NCI-H187 treated with DMSO at 0.1 percent for 48 hours (cell line): ENCODE results near the gene RSPO3.
"Not testable (repeated sequence)": the region's sequence is repeated elsewhere in the genome, so short reads cannot be mapped to it uniquely, and the experiment has no call there.

Experiments
- DNase-seq: peaks from one replicate; lab custom pipeline; 2025; lab: John Stamatoyannopoulos, UW

Gene RSPO3

DNA sequence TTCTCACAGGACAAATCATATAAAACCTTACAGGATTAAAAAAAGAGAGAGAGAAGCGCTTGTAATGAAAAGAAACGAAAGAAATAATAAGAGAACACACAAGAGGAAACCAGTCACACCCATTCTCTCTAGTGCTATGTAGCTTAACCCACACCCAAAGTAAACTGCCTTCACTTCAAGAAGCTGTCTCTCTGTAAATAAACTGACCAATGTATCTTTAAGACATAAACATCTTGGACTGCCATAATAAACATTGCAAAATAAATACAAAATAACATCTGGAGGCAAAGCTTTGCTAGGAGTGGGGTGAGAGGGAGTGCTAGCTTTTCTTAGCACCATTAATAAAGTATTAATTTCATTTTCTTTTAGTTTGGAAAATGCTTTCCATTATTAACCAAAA is 86.6 kb downstream of the RSPO3 start:
- DNase-seq, result no peak

DNA sequence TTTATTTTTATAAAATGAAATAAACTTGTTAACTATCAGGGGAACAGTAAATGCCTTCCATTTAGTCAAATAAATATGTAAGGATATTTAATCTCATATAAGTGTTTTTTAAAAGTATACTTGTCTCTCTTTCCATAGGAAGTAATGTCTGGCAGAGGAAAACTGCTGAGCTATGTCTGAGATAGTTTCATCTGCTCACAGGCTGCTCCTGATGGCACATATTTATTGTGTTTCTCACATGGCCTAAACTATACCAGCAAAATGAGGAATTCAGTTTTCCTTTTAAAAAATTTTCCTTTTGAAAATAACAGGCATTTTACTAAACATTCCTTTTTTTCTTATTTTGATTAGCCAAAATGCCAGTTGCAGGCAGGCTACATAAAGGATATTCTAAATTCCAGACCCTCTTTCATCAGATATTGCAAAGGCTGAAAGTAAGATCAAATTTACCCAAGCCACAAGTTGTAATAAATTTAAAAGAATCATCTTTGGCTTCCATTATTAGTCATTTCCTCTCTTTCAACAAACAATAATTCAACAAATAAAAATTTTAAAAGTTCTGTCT is 88.1 kb downstream of the RSPO3 start:
- no peak for DNase-seq

DNA sequence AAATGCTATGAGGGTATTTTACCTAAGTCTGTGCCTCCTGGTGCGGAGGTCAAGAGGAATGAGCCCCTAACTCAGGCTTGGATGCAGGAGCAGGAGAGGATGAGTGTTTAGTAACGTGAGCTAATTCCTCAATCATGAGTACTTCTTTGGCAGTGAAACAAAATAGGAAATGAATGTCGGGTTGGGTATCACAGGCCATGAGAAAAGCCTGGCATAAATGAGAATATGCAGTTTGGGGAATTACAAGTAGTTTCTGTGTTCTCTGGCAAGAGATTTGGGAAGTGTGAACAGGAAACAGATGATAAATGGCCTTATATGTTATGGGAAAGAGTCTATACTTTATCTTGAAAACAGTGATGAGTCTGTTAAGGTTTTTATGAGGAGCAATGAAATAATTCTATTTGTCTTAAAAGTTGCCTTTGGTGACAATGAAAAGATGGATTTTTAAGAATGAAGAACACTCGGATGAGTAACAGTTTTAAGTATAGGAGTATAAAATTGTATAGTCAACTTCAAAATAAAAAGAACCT is 89.2 kb downstream of the RSPO3 start:
- no peak for DNase-seq

DNA sequence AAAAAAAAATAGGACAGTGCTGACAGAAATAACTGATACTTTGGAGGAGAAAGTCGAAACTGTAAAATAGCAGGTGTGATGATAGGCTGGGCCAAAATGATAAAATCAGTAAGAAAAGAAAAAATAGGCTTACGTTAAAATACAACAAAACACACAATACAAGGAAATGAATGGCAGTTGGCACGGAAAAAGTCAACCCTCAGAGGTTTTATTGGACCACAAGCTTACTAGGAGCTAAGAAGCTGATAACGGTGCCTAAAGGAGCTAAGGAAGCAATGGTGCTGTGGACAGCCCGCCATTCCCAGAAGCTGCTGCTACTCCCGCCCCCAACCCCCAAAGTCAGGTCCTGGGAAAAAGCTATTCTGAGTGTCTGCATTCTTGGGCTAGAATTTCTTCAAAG is 92.3 kb downstream of the RSPO3 start:
- no peak for DNase-seq

DNA sequence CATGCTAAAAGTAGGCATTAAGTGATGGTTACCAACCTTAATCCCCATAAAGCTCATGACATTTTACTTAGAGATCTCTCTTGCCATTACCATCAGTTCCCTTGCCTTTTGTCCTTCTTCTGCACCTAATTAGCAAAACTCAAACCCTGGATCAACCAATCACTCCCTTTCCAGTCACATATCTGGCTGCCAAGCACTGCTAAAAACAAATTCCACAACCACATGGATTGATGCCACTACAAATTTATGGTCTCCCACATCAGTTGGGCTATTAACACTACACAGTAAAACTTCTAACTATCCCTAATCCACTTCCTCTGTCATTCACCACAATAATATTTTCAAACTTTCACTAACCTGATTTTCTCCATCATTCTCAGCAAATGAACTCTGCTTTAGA is 93.9 kb downstream of the RSPO3 start:
- DNase-seq, result no peak

DNA sequence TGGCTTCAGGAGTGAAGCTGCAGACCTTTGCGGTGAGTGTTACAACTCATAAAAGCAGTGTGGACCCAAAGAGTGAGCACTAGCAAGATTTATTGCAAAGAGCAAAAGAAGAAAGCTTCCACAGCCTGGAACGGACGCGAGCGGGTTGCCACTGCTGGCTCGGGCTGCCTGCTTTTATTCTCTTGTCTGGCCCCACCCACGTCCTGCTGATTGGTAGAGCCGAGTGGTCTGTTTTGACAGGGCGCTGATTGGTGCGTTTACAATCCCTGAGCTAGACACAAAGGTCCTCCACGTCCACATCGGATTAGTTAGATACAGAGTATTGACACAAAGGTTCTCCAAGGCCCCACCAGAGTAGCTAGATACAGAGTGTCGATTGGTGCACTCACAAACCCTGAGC is 95.6 kb downstream of the RSPO3 start:
- DNase-seq, result not testable (repeated sequence)

DNA sequence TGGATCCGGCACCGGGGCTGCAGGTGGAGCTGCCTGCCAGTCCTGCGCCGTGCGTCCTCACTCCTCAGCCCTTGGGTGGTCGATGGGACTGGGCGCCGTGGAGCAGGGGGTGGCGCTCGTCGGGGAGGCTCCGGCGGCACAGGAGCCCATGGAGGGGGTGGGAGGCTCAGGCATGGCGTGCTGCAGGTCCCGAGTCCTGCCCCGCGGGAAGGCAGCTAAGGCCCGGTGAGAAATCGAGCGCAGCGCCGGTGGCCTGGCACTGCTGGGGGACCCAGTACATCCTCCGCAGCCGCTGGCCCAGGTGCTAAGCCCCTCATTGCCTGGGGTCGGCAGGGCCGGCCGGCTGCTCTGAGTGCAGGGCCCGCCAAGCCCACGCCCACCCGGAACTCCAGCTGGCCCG is 96.1 kb downstream of the RSPO3 start:
- DNase-seq, result not testable (repeated sequence)

DNA sequence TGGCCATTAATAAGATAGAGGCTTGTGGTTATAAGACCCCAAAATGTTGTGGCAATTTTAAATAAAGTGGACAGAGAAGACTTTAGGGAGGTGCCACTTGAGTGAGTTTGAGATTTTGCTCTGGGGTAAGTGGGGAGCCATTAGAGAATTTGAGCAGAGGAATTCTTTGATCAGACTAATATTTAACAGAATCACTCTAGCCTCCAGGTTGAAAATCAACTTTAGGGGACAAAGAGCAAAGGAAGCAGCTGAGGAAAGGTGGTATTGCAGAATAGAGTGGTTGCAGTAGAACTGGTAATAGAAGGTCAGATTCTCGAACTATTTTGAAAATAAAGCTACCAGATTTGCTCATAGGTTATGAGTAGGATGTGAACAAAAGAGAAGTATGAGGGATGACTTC is 97.5 kb downstream of the RSPO3 start:
- DNase-seq, result no peak

DNA sequence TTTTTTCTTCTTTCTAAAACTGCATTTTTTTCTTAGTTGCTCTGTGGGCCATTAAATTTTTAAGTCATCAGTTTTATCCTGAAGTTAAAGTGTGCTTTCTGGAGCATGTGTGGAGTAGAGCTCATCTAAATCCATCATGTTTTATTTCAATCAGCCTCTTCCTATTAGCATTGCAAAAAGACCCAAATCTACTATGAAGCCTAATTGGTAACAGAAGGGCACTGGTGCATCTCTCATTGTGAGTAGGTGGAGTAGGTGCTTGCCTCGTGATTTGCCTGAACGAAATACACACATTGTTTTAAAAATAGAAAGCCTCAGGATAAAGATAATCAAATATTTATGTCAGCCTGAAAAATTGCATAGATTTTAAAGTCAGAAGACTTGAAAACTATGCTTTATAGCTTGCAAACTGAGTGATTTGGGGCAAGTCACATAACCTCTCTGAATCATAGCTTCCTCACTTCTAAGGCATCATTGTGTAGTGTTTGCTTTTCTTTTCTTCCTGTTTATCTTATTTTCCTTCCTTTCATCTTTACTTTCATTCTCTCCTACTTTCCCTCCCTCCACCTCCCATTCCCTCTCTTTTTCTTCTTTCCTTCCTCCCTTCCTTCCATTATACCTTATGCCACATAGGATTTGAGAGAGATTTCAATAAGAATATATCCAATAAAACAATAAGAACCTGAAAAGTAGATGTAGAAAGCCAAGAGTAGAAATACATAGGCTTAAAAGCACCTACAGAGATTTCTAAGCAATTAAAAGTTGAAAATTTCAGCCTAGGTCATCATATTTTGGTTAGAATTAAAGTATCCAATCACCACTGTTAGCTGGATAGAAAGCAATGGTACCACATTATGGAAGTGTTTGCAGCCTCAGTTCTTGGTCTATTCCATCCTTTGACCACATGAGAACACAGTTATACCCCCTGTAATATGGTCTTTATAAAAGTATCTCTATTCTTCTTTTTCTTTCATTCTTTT is 98.6 kb downstream of the RSPO3 start:
- no peak for DNase-seq

DNA sequence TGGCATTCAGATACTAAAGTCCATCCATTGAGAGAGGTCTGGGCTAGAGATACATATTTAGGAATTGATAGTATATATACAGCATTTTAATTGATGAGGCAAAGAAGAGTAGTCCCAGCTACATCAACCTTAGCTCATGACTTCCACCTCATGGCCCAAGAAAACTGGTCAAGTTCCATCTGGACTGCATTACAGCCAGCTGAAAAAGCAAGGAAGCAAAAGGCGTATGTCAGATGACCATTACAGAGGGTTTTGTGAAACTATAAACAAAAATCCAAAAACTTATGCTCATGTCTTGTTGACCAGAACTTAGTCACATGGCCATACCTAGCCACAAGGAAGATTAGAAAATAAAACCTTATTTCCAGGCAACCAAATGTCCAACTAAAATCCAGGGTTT is 101.4 kb downstream of the RSPO3 start:
- DNase-seq, result no peak

DNA sequence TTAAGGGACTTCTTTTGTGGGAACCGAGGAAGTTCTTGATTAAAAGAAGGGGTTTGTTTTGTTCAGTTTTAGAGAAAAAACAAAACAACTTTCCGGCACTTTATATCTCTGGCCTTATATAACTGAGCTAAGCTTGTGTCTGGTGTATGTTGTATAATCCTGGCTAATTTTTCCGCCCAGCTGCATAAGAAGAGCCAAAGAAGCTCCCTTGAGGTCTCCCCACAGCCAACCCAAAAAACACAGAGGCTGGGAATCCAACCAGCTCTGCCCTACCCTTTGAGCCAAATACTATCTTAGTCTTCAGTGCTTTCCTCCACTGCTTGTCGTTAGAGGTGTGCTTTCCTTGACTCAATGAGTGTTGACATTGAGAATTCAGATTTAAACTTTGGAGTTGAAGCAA is 102.7 kb downstream of the RSPO3 start:
- DNase-seq, result no peak

DNA sequence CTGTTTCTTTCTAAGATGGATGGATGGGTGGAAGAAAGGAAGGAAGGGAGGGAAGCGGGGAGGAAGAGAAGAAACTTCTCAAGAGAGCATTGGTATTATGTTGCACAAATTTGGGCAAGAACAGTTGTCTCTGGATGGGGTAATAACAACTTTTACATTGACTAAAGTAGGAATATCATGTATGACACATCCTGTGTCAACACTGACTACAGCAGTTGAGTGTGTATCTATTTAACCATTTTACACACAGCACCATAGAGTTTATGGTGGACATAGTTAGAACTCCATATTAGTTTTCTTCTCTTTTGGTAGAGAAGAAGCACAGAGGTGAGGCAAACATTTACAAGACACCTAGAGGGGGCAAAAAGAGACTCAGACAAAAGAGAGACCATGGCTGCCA is 103.9 kb downstream of the RSPO3 start:
- no peak for DNase-seq

DNA sequence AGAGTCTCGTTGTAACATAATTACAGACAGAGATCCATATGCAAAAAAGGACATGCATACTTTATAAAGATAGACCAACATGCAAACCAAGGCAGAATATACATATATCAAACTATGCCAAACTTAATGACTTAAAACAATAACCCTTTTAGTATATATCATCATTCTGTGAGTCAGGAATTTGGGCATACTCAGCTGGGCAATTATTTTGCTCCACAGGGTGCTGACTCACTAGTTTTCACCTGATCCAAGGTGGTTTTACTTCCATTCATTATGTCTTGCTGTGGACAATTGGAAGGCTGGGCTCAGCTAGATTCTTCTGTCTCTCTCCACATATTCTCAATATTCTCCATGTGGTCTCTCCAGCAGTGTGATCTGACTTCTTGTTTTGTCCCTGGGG is 107.0 kb downstream of the RSPO3 start:
- no peak for DNase-seq

DNA sequence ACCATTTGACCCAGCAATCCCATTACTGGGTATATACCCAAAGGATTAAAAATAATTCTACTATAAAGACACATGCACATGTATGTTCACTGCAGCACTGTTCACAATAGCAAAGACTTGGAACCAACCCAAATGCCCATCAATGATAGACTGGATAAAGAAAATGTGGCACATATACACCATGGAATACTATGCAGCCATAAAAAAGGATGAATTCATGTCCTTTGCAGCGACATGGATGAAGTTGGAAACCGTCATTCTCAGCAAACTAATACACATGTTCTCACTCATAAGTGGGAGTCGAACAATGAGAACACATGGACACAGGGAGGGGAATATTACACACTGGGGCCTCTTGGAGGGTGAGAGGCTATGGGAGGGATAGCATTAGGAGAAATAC is 115.3 kb downstream of the RSPO3 start:
- not testable (repeated sequence) for DNase-seq

DNA sequence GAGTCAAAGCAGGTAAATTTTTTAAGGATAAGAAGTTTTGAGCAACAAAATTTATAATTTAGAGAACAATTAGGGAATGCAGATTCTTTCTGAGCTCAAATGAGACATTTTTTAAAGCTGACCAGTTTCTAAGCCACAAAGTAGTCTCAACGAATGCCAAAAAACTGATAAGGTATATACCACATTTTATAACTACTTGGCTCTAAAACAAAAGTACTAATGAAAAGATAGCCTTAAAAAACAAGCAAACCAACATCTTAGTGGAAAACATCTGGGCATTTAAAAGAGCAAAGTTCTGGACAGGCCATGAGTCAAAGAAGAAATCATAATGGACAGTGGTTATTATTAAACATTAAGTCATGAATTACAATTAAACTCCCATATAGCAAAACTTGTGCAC is 125.0 kb downstream of the RSPO3 start:
- DNase-seq, result no peak
